SH-SY5Y (cell line): ENCODE data around the gene SCN4B.

Experiments
- GATA2 ChIP-seq: IDR thresholded peaks from 2 replicates; pipeline ENCODE4 v1.6.1; 2011; ENCODE audit warnings: mild to moderate bottlenecking, low read depth, low read length
- GATA3 ChIP-seq: IDR thresholded peaks from 2 replicates; pipeline ENCODE4 v1.6.1; 2011; ENCODE audit warnings: low read depth, mild to moderate bottlenecking, low read length, moderate library complexity

- TF ChIP-seq GATA2 (no peak), GATA3 (no peak)
These were observed 46.8 kb downstream of the SCN4B start for GRCh38 chr11:118105657-118106305.
